ENCODE data around the gene TMEM108. TPM values are rescaled to one million over a fixed set of nuclear protein-coding genes. Genes with fewer than 3 reads are reported as not detected.

TMEM108 gene
- total RNA-seq, 1 donor from 2014 or later = 2.4 TPM

DNA sequence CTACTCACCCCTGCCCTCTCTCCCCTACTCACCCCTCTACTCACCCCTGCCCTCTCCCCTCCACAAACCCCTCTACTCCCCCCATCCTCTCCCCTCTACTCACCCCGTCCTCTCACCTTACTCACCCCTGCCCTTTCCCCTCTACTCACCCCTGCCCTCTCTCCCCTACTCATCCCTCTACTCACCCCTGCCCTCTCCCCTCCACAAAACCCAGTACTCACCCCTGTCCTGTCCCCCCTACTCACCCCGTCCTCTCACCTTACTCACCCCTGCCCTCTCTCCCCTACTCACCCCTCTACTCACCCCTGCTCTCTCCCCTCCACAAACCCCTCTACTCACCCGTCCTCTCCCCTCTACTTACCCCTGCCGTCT, 375.8 kb downstream of the TMEM108 start:
- H3K27me3 ChIP-seq (ENCODE audit: low read depth) = peaks cover 46% of the 10 kb centered on the region
- DNase-seq = no peak
- TF ChIP-seq, protein P1, sequence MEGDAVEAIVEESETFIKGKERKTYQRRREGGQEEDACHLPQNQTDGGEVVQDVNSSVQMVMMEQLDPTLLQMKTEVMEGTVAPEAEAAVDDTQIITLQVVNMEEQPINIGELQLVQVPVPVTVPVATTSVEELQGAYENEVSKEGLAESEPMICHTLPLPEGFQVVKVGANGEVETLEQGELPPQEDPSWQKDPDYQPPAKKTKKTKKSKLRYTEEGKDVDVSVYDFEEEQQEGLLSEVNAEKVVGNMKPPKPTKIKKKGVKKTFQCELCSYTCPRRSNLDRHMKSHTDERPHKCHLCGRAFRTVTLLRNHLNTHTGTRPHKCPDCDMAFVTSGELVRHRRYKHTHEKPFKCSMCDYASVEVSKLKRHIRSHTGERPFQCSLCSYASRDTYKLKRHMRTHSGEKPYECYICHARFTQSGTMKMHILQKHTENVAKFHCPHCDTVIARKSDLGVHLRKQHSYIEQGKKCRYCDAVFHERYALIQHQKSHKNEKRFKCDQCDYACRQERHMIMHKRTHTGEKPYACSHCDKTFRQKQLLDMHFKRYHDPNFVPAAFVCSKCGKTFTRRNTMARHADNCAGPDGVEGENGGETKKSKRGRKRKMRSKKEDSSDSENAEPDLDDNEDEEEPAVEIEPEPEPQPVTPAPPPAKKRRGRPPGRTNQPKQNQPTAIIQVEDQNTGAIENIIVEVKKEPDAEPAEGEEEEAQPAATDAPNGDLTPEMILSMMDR (IDR thresholded peaks at IDR 0.05; ENCODE audit: borderline replicate concordance) = no peak
- no peaks in the 10 kb centered on the region for H3K9me3 ChIP-seq (replicated peaks)
- intact Hi-C loops (cut with micrococcal nuclease) = no loop called here
- H3K4me1 ChIP-seq = peaks cover 7% of the 10 kb centered on the region
- H3K36me3 ChIP-seq = no peaks in the 10 kb centered on the region
- no peak overlapping the region for H3K27ac ChIP-seq (replicated peaks)
- H3K4me3 ChIP-seq = no peak overlapping the region

DNA sequence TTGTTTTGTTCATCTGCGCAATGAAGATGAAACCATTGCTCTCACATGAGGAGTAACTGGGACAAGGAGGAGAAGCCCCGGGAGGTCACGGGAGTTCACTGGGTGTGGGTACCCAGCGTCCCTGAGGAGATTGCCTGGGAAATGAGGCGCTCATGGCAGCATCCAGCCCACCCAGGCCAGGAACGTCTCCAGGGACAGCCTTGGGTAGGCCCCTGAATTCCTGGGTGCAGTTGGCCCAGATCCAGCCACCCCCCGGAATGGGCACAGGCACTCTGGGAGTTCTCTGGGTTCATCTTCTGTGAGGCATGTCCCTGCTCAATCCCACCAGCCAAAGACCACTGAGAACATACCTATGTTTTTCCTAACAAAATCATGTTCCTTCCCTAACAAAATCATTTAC, 380.2 kb downstream of the TMEM108 start:
- H3K9me3 ChIP-seq (replicated peaks) = no peaks in the 10 kb centered on the region
- H3K4me3 ChIP-seq = no peak overlapping the region
- no peak overlapping the region for H3K27ac ChIP-seq (replicated peaks)
- DNase-seq = no peak
- H3K36me3 ChIP-seq = no peaks in the 10 kb centered on the region
- H3K4me1 ChIP-seq = peaks cover 4% of the 10 kb centered on the region
- intact Hi-C loops (cut with micrococcal nuclease) = no loop called here
- peaks cover 47% of the 10 kb centered on the region for H3K27me3 ChIP-seq (ENCODE audit: low read depth)
- TF ChIP-seq, protein P1 (IDR thresholded peaks at IDR 0.05; ENCODE audit: borderline replicate concordance) = no peak

DNA sequence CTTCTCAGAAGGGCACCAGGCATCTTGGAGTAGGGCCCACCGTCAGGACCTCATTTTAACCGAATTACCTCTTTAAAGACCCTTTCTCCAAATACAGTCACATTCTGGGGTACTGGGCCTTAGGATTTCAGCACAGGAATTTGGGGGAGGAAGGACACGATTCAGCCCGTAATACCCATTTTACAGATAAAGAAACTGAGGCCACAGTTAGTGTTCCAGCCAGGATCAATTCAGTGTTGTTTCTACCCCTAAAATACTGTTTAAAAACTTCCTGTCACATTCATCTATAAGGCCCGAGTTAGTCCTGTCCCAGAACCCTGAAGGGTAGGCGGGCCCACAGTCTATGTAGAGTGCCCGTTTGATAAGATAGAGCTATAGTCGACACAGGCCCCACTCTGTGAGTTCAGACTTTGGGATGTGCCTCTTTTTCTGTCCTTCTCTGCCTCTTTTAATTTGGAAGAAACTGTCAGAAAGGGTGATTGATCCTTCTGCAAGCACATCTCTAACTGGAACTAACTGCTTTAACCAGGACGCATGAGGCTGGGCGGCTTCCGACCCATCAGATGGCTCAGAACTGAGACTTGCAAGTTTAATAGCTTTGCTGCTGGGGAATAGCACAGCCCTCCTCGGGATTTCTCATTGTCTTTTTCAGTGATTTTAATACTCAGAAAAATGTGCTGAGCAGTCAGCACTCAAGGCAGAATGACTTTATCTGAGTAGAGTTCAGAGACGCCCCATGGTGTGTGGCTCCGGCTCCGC, 381.1 kb downstream of the TMEM108 start:
- no peak overlapping the region for H3K27ac ChIP-seq (replicated peaks)
- no peaks in the 10 kb centered on the region for H3K9me3 ChIP-seq (replicated peaks)
- H3K27me3 ChIP-seq (ENCODE audit: low read depth) = peaks cover 57% of the 10 kb centered on the region
- TF ChIP-seq, protein P1 (IDR thresholded peaks at IDR 0.05; ENCODE audit: borderline replicate concordance) = no peak
- H3K4me3 ChIP-seq = no peak overlapping the region
- no peaks in the 10 kb centered on the region for H3K4me1 ChIP-seq
- intact Hi-C loops (cut with micrococcal nuclease) = no loop called here
- no peak for DNase-seq
- no peaks in the 10 kb centered on the region for H3K36me3 ChIP-seq

DNA sequence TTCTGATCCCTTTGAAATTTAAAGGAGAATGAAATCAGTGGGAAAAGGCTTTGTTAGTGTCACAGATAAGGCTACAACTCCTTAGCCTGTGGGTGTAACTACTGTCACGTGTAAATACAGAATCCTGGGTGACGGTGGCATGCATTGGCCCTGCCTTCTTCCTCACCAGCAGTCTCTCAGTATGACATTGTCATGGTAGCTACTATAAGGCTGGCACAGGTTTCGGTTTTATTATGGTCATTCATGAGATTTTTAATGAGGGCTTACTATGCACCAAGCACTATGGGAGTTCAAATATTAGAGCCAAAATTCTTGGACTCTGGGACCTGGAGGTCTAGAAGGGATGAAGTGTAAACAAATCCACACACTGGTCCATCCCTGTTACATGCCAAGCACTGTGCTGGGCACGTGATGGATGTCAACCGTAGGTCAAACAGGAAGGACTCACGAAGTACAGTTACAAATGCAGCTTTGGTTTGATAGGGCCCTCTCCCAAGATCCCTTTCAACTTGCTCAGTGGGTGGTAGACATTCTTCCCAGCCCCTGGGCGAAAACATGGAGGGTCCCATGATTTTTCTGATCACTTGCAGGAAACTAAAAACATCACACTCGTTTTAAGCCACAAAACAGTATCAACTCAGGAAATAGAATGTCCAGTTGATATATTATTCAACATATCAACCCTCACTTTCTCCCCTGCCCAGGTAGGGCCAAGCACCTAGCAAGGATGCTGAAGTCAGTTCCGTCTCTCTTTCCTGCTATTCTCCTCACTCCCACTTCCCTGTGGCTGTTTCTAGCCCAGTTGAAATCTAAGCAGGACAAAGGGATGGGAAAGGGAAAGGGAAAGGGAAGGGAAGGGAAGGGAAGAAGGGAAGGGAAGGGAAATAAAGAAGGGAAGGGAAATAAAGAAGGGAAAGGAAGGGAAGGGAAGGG, 387.0 kb downstream of the TMEM108 start:
- TF ChIP-seq, protein P1 (IDR thresholded peaks at IDR 0.05; ENCODE audit: borderline replicate concordance) = no peak
- H3K9me3 ChIP-seq (replicated peaks) = no peaks in the 10 kb centered on the region
- no peaks in the 10 kb centered on the region for H3K4me1 ChIP-seq
- no peak overlapping the region for H3K27ac ChIP-seq (replicated peaks)
- no peak overlapping the region for H3K4me3 ChIP-seq
- H3K27me3 ChIP-seq (ENCODE audit: low read depth) = peaks cover 70% of the 10 kb centered on the region
- no peak for DNase-seq
- no peaks in the 10 kb centered on the region for H3K36me3 ChIP-seq
- intact Hi-C loops (cut with micrococcal nuclease) = loop anchor here (5.0 kb wide), 1 partner anchor 693 kb away; no protein-coding TSS in a partner anchor

DNA sequence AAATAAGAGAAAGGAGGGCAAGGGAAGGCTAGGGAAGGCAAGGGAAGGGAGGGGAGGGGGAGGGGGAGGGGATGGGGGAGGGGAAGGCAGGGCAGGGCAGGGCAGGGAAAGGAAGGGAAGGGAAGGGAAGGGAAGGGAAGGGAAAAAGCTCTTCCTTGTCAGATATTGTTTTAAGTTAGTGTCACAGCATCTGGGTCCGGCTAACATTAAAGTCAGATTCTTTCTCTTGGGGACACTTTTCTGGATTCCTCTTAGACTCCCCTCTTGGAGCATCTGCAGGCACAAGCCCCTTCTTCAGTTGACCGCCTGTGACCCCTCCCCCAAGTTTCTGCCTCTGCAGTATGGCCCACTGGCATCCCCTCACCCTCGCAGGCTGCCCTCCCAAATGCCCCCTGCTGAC, 387.7 kb downstream of the TMEM108 start:
- Histone ChIP-seq H3K27me3 (ENCODE audit: low read depth) (peaks cover 64% of the 10 kb centered on the region), H3K27ac (replicated peaks) (no peak overlapping the region), H3K4me3 (no peak overlapping the region), H3K4me1 (no peaks in the 10 kb centered on the region), H3K9me3 (replicated peaks) (no peaks in the 10 kb centered on the region), H3K36me3 (no peaks in the 10 kb centered on the region)
- intact Hi-C loops (cut with micrococcal nuclease) = no loop called here
- DNase-seq = no peak
- TF ChIP-seq, protein P1 (IDR thresholded peaks at IDR 0.05; ENCODE audit: borderline replicate concordance) = no peak

Measured in left ventricle myocardium inferior (tissue), 1 donor.